Lung (tissue), 12 donors: ENCODE results near the gene C16orf54. TPM values are rescaled to one million over a fixed set of nuclear protein-coding genes. Genes with fewer than 3 reads are reported as not detected.

Source experiments
- ATAC-seq: fragments of 200-7000 bp; cut with Tn5 transposase; one replicate; pipeline ENCODE4 v1.9.1; 2020; ENCODE audit warnings: moderate number of reproducible peaks; ENCODE audit not compliant: insufficient read depth, low FRiP score
- DNase-seq, 3 donors: peaks; one replicate each; pipeline ENCODE4 v3.0.0-alpha.2; 2013 to 2017
- H3K27ac ChIP-seq, 2 donors: one replicate each; pipeline ENCODE4 v1.5.1; 2013; ENCODE audit warnings: mild to moderate bottlenecking in 2 of 2, moderate library complexity in 2 of 2, control low read depth in 1 of 2, inconsistent platforms in 1 of 2, low read depth in 1 of 2, low read length in 1 of 2
- H3K27me3 ChIP-seq, 3 donors: one replicate each; pipeline ENCODE4 v1.5.1; 2013; ENCODE audit warnings: low read length in 2 of 3; ENCODE audit not compliant: control insufficient read depth in 3 of 3, insufficient read depth in 3 of 3
- H3K36me3 ChIP-seq, 4 donors: one replicate each; pipeline ENCODE4 v1.5.1; 2013; ENCODE audit warnings: low read length in 4 of 4, mild to moderate bottlenecking in 1 of 4, moderate library complexity in 1 of 4; ENCODE audit not compliant: control insufficient read depth in 4 of 4, insufficient read depth in 4 of 4
- H3K4me1 ChIP-seq, 5 donors: one replicate each; pipeline ENCODE4 v1.5.1; 2013; ENCODE audit warnings: low read length in 5 of 5, mild to moderate bottlenecking in 2 of 5, moderate library complexity in 1 of 5; ENCODE audit not compliant: control insufficient read depth in 5 of 5, insufficient read depth in 5 of 5
- H3K4me3 ChIP-seq: one replicate; pipeline ENCODE4 v1.5.1; 2013; ENCODE audit warnings: mild to moderate bottlenecking, control low read depth, moderate library complexity
- H3K9ac ChIP-seq, 2 donors: one replicate each; pipeline ENCODE4 v1.5.1; 2013; ENCODE audit warnings: low read length in 2 of 2, control low read depth in 1 of 2; ENCODE audit not compliant: insufficient read depth in 1 of 2
- H3K9me3 ChIP-seq, 4 donors: one replicate each; pipeline ENCODE4 v1.5.1; 2013; ENCODE audit warnings: low read length in 3 of 4, mild to moderate bottlenecking in 1 of 4, moderate library complexity in 1 of 4; ENCODE audit not compliant: control insufficient read depth in 4 of 4, insufficient read depth in 3 of 4
- CTCF ChIP-seq: IDR thresholded peaks from 2 replicates; pipeline ENCODE4 v1.5.1; 2012; ENCODE audit warnings: mild to moderate bottlenecking; ENCODE audit errors: control extremely low read depth, extremely low read depth
- WGBS, 2 donors: extraction: QIAGEN DNeasy Blood & Tissue Kit; methylation state at CpG; one replicate each; pipeline ENCODE4 v1.1.7; 2013; 5-methylcytosine and 5-hydroxymethylcytosine counted together
- polyA plus RNA-seq, 2 donors: library from polyadenylated mRNA; stranded (reverse); fragments of 200-250 nt; gene quantifications; one replicate each; pipeline ENCODE4 v1.2.1, GENCODE V29; 2013
- total RNA-seq, 2 donors: library from RNA; depleted of rRNA in 1 of 2; stranded (reverse); fragments of >200 nt in 1 of 2; gene quantifications; one replicate each; pipeline ENCODE4 v1.2.1, GENCODE V29; 2014 to 2021
- donor health status: control.
- donor health status: control.
- donor health status: Bipolar disorder and iron deficiency.
- donor health status: healthy.
- donor health status: DM: yes; HTN: yes; CAD: no.

C16orf54 gene
- total and polyA plus RNA-seq, 4 donors, result 2.8 to 9.1 (median 4.5) TPM

GRCh38 chr16:29720703-29721102 is 25.1 kb downstream of the C16orf54 start:
- Histone ChIP-seq H3K4me1 (no peaks in the 10 kb centered on the region), H3K9ac (no peak overlapping the region), H3K9me3 (no peaks in the 10 kb centered on the region), H3K4me3 (no peak overlapping the region), H3K27me3 (no peaks in the 10 kb centered on the region), H3K27ac (no peak overlapping the region), H3K36me3 (no peaks in the 10 kb centered on the region)
- ATAC-seq (no peak), DNase-seq (no peak)
- TF ChIP-seq CTCF, result no peak
- 40 to 72% methylated on average over 5 of the region's 5 CpGs for WGBS, 2 donors

DNA sequence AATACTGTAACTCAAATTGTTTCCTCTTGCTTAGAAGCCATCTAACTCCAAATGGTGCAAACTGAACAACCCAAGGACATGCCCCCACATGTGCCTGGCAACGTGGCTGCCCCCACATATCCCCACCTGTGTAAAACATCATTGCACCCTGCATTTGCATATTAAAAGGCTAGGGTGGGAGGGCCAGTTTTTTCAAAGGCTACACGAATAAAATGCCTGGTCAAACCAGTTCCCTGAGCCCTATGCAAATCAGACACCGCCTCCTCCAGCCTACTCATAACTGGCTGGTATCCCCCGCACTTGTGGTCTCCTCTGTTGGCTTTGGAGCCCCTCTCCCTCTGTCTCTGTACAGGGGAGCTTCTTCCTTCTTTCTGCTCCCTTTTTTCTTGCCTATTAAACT is 26.7 kb downstream of the C16orf54 start:
- no peaks in the 10 kb centered on the region for H3K36me3 ChIP-seq
- H3K27me3 ChIP-seq, result no peaks in the 10 kb centered on the region
- ATAC-seq, result no peak
- no peaks in the 10 kb centered on the region for H3K9me3 ChIP-seq
- H3K9ac ChIP-seq, result no peak overlapping the region
- H3K27ac ChIP-seq, result no peak overlapping the region
- H3K4me3 ChIP-seq, result no peak overlapping the region
- no peak for TF ChIP-seq CTCF
- 36 to 40% methylated on average over 4 of the region's 4 CpGs for WGBS, 2 donors
- DNase-seq, result peak in 1 of 3 donors; percentile 24
- H3K4me1 ChIP-seq, result no peaks in the 10 kb centered on the region

DNA sequence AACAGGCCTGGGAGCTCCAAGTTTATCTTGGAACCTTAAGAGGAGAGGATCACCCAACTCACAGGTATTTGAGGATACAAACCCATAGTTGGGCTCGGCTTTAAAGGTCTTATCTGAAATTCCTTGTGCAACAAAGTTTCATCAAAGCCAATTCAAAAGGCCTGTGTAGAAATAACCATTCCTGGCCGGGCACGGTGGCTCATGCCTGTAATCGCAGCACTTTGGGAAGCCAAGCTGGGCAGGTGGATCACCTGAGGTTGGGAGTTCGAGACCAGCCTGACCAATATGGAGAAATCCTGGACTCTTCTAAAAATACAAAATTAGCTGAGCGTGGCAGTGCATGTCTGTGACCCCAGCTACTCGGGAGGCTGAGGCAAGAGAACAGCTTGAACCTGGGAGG is 28.7 kb downstream of the C16orf54 start:
- WGBS, 2 donors, result 84 to 88% methylated on average over 7 of the region's 7 CpGs
- ATAC-seq (no peak), DNase-seq (no peak)
- Histone ChIP-seq H3K27me3 (no peaks in the 10 kb centered on the region), H3K4me1 (no peaks in the 10 kb centered on the region), H3K36me3 (no peaks in the 10 kb centered on the region), H3K4me3 (no peak overlapping the region), H3K27ac (no peak overlapping the region), H3K9ac (no peak overlapping the region), H3K9me3 (no peaks in the 10 kb centered on the region)
- no peak for TF ChIP-seq CTCF

- Histone ChIP-seq H3K27ac (no peak overlapping the region), H3K4me3 (no peak overlapping the region), H3K9ac (no peak overlapping the region), H3K27me3 (no peaks in the 10 kb centered on the region), H3K36me3 (no peaks in the 10 kb centered on the region), H3K9me3 (no peaks in the 10 kb centered on the region), H3K4me1 (no peaks in the 10 kb centered on the region)
- no peak for DNase-seq
- TF ChIP-seq CTCF, result no peak
- ATAC-seq, result no peak
- 42 to 56% methylated on average over 1 of the region's 1 CpG for WGBS, 2 donors
Observed at GRCh38 chr16:29714972-29715371, 30.8 kb downstream of the C16orf54 start.
